Neural cell (in vitro differentiated cells): ENCODE data around the gene ZNF79. TPM values are rescaled to one million over a fixed set of nuclear protein-coding genes. Genes with fewer than 3 reads are reported as not detected.

ENCODE experiments used
- H2AFZ ChIP-seq: fragments of 200-600, 300-800 bp; sonication (generic), shearing (Covaris generic); 2 replicates; pipeline ENCODE4 v1.6.0; 2014; ENCODE audit warnings: low read depth, mild to moderate bottlenecking, antibody characterized with exemption, low read length, moderate library complexity
- H3F3A ChIP-seq: fragments of 200-600 bp; shearing (Covaris generic); 2 replicates; pipeline ENCODE4 v1.6.1; 2016; ENCODE audit warnings: mild to moderate bottlenecking, moderate library complexity, mixed read lengths, antibody characterized with exemption, low read length; ENCODE audit not compliant: insufficient read depth, poor library complexity, severe bottlenecking
- H3K27ac ChIP-seq: fragments of 200-600, 300-800 bp; sonication (generic), shearing (Covaris generic); 2 replicates; pipeline ENCODE4 v1.5.1; 2014; ENCODE audit warnings: mild to moderate bottlenecking, low read length, moderate library complexity
- H3K27me3 ChIP-seq: fragments of 300-800, 200-600 bp; sonication (generic), shearing (Covaris generic); 2 replicates; pipeline ENCODE4 v1.6.0; 2014; ENCODE audit warnings: mild to moderate bottlenecking, low read depth, low read length, moderate library complexity; ENCODE audit not compliant: insufficient read depth
- H3K36me3 ChIP-seq: fragments of 300-800, 200-600 bp; sonication (generic), shearing (Covaris generic); 2 replicates; pipeline ENCODE4 v1.5.1; 2014; ENCODE audit warnings: mild to moderate bottlenecking, antibody characterized with exemption, low read length, moderate library complexity; ENCODE audit not compliant: insufficient read depth
- H3K4me2 ChIP-seq: fragments of 300-800, 200-600 bp; sonication (generic), shearing (Covaris generic); 2 replicates; pipeline ENCODE4 v1.6.0; 2014; ENCODE audit warnings: mild to moderate bottlenecking, low read length
- H3K4me3 ChIP-seq: fragments of 300-800, 200-600 bp; sonication (generic), shearing (Covaris generic); 2 replicates; pipeline ENCODE4 v1.5.1; 2014; ENCODE audit warnings: mild to moderate bottlenecking, low read length, moderate library complexity
- H3K79me2 ChIP-seq: fragments of 200-600 bp; shearing (Covaris generic); replicated peaks from 2 replicates; pipeline ENCODE4 v1.6.0; 2014; ENCODE audit warnings: mild to moderate bottlenecking, low read length, moderate library complexity; ENCODE audit not compliant: insufficient read depth
- H3K9ac ChIP-seq: fragments of 300-800, 200-600 bp; sonication (generic), shearing (Covaris generic); 2 replicates; pipeline ENCODE4 v1.6.1; 2016; ENCODE audit warnings: mild to moderate bottlenecking, low read length, mixed read lengths
- H3K9me2 ChIP-seq: fragments of 200-600 bp; shearing (Covaris generic); 2 replicates; pipeline ENCODE4 v1.6.1; 2016; ENCODE audit warnings: mild to moderate bottlenecking, low read length, mixed read lengths; ENCODE audit not compliant: insufficient read depth
- H3K9me3 ChIP-seq: fragments of 200-600, 300-800 bp; sonication (generic), shearing (Covaris generic); 2 replicates; pipeline ENCODE4 v1.6.1; 2016; ENCODE audit warnings: mild to moderate bottlenecking, mixed run types, low read length, moderate library complexity, mixed read lengths
- H4K20me1 ChIP-seq: fragments of 200-600 bp; shearing (Covaris generic); 2 replicates; pipeline ENCODE4 v1.6.1; 2016; ENCODE audit warnings: mild to moderate bottlenecking, mixed run types; ENCODE audit not compliant: insufficient read depth
- CTCF ChIP-seq: fragments of 450-650 bp; IDR thresholded peaks from 2 replicates; pipeline ENCODE4 v1.5.1; 2014; ENCODE audit warnings: antibody characterized with exemption, mild to moderate bottlenecking, moderate library complexity; ENCODE audit not compliant: poor library complexity, severe bottlenecking
- EP300 ChIP-seq: fragments of 450-650 bp; conservative IDR thresholded peaks from 2 replicates; pipeline ENCODE4 v1.6.1; 2014; ENCODE audit warnings: antibody characterized with exemption, mild to moderate bottlenecking, moderate library complexity; ENCODE audit not compliant: poor library complexity, severe bottlenecking
- EZH2 ChIP-seq: fragments of 200-600, 300-800 bp; shearing (Covaris generic), sonication (generic); IDR thresholded peaks from 2 replicates; pipeline ENCODE4 v1.6.1; 2014; ENCODE audit warnings: antibody characterized with exemption, low read length, borderline replicate concordance, mild to moderate bottlenecking; ENCODE audit not compliant: insufficient read depth, poor library complexity, severe bottlenecking
- MXI1 ChIP-seq: fragments of 450-650 bp; conservative IDR thresholded peaks from 2 replicates; pipeline ENCODE4 v1.6.1; 2014; ENCODE audit warnings: antibody characterized with exemption, mild to moderate bottlenecking; ENCODE audit not compliant: poor library complexity, severe bottlenecking
- POLR2AphosphoS5 ChIP-seq: IDR thresholded peaks from 2 replicates; pipeline ENCODE4 v1.6.1; 2012
- RAD21 ChIP-seq: fragments of 450-650 bp; conservative IDR thresholded peaks from 2 replicates; pipeline ENCODE4 v1.6.1; 2014; ENCODE audit warnings: antibody characterized with exemption, mild to moderate bottlenecking, moderate library complexity
- REST ChIP-seq: IDR thresholded peaks from 2 replicates; pipeline ENCODE4 v1.6.1; 2012; ENCODE audit warnings: borderline replicate concordance
- SMC3 ChIP-seq: fragments of 450-650 bp; conservative IDR thresholded peaks from 2 replicates; pipeline ENCODE4 v1.6.1; 2014; ENCODE audit warnings: antibody characterized with exemption, mild to moderate bottlenecking, moderate library complexity; ENCODE audit not compliant: poor library complexity
- TAF1 ChIP-seq: IDR thresholded peaks from 2 replicates; pipeline ENCODE4 v1.6.1; 2012; ENCODE audit warnings: low read depth
- polyA plus RNA-seq: library from polyadenylated mRNA; depleted of rRNA; stranded (reverse); fragments of >200 nt; gene quantifications from 2 replicates; pipeline ENCODE4 v1.2.3, GENCODE V29; 2014

ZNF79 gene
- polyA plus RNA-seq, 1 donor from 2014 or later, result 2.9 TPM

- no peaks in the 10 kb centered on the region for H3K36me3 ChIP-seq
- H3K27me3 ChIP-seq, result no peaks in the 10 kb centered on the region
- TF ChIP-seq MXI1, result no peak
- TF ChIP-seq TAF1, result no peak
- TF ChIP-seq RAD21, result no peak
- no peak for TF ChIP-seq EZH2
- TF ChIP-seq EP300, result no peak
- no peak for TF ChIP-seq SMC3
- TF ChIP-seq CTCF, result no peak
- no peak for TF ChIP-seq REST
- TF ChIP-seq POLR2AphosphoS5, result no peak
These were observed 21.6 kb upstream of the ZNF79 start for GRCh38 chr9:127402401-127403090.

GRCh38 chr9:127403507-127404192 is 20.5 kb upstream of the ZNF79 start:
- Histone ChIP-seq H3K36me3 (no peaks in the 10 kb centered on the region), H3K79me2 (no peaks in the 10 kb centered on the region), H3K9me3 (no peaks in the 10 kb centered on the region), H3K4me2 (no peak overlapping the region), H3K27ac (no peak overlapping the region), H3F3A (no peaks in the 10 kb centered on the region), H2AFZ (no peak overlapping the region), H3K4me3 (no peak overlapping the region), H3K27me3 (no peaks in the 10 kb centered on the region), H3K9ac (no peak overlapping the region), H4K20me1 (no peaks in the 10 kb centered on the region), H3K9me2 (no peaks in the 10 kb centered on the region)
- no peak for TF ChIP-seq CTCF
- TF ChIP-seq EP300, result no peak
- TF ChIP-seq TAF1, result no peak
- TF ChIP-seq EZH2, result no peak
- TF ChIP-seq SMC3, result no peak
- no peak for TF ChIP-seq MXI1
- TF ChIP-seq RAD21, result no peak
- no peak for TF ChIP-seq POLR2AphosphoS5
- TF ChIP-seq REST, result no peak

More at GRCh38 chr9:127402401-127403090, 21.6 kb upstream of the ZNF79 start:
- Histone ChIP-seq H3F3A (no peaks in the 10 kb centered on the region), H3K9ac (no peak overlapping the region), H3K9me2 (no peaks in the 10 kb centered on the region), H3K27ac (no peak overlapping the region), H3K4me3 (no peak overlapping the region), H3K4me2 (no peak overlapping the region), H3K9me3 (no peaks in the 10 kb centered on the region), H2AFZ (no peak overlapping the region), H3K79me2 (no peaks in the 10 kb centered on the region), H4K20me1 (no peaks in the 10 kb centered on the region)
